SK-N-DZ (cell line): ENCODE results near the gene CRKL.
"Not testable (repeated sequence)": the region's sequence is repeated elsewhere in the genome, so short reads cannot be mapped to it uniquely, and the experiment has no call there.

Experiments used
- DNase-seq: peaks from one replicate; pipeline ENCODE4 v3.0.0-alpha.2; 2015; ENCODE audit warnings: low spot score

CRKL gene

DNA sequence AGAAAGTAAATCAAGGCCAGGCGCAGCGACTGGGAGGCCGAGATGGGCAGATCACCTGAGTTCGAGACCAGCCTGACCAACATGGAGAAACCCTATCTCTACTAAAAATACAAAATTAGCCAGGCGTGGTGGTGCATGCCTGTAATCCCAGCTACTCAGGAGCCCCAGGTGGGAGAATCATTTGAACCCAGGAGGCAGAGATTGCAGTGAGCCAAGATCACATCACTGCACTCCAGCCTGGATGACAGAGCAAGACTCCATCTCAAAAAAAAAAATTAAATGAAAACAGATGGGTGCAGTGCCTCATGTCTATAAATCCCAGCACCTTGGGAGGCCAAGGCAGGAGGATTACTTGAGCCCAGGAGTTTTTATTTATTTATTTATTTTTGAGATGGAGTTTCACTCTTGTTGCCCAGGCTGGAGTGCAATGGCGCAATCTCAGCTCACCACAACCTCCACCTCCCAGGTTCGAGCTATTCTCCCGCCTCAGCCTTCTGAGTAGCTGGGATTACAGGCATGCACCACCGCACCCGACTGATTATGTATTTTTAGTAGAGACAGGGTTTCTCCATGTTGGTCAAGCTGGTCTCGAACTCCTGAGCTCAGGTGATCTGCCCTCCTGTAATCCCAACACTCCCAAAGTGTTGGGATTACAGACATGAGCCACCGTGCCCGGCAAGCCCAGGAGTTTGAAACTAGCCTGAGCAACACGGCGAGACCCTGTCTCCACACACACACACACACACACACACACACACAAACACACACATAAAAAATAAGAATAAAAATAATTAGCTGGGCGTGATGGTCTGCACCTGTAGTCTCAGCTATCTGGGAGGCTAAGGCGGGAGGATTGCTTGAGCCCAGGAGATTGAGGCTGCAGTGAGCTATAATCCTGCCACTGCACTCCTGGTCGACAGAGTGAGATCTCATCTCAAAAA is 15.8 kb upstream of the CRKL start:
- not testable (repeated sequence) for DNase-seq

DNA sequence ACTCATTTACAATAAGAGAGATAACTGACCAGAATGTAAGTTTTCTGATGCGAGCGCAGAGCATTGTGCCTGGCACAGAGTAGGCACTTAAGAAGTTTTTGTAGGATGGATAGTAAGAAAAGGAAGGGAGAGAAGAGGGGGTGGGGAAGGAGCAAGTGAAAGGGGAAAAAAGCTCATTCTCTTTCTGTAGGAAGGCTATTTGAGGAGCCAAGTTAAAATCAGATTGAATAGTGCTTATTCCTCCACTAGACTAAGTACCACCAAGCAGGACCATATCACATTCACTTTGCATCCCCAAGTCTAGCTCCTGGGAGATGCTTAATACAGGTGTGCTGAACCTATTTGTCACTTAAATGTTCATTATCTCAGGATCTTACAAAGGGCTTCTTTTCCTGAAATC is 14.1 kb upstream of the CRKL start:
- DNase-seq = no peak

DNA sequence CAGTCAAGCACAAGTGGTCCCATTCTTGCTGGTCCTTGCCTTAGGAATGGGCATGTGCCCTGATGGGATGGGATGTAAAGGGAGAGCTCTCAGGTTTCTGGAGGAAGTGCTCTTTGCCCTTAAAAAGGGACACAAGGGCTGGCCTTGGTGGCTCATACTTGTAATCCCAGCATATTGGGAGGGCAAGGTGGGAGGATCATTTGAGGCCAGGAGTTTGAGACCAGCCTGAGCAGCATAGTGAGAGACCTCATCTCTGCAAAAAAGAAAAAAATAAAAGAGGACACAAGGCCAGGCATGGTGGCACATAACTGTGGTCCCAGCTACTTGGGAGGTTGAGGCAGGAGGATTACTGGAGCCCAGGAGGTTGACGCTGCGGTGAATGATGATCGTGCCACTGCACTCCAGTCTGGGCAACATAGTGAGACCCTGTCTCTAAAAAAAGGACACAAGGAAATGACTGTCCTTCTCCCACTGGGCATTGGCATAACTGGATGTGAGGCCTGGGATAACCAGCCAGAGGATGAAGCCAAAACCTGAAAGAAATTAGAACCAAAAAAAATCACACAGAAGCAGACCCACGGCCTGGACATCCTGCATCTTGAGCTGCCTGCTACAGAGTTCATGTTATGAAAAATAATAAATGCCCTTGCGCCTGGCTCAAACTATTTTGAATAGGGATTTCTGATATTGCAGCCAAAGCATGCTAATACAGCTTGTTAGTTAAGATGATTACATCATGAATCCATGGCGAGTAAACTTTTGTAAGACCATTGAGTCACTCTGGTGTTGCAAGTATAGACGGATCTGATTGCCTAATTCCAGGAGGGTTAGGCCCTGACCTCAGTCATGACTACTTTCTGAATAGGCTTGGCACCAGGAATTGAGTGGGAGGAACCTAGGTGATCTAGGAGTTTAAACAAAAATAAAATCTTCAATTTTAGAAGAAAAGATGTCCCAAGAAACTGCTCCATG is 12.9 kb upstream of the CRKL start:
- no peak for DNase-seq

DNA sequence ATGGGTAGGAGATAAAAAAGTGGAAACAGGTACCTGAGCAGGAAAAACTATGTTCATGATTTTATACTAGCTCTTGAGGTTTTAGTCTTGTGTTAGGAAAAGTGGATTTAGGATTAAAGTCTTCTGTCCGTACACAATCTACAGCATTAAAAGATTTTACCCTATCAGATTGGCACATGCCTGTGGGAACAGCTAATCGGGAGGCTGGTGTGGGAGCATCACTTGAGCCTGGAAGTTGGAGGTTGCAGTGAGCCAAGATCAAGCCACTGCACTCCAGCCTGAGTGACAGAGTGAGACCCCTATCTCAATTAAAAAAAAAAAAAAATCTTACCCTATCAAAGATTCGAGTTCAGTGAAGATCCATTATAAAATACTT is 12.2 kb upstream of the CRKL start:
- no peak for DNase-seq

DNA sequence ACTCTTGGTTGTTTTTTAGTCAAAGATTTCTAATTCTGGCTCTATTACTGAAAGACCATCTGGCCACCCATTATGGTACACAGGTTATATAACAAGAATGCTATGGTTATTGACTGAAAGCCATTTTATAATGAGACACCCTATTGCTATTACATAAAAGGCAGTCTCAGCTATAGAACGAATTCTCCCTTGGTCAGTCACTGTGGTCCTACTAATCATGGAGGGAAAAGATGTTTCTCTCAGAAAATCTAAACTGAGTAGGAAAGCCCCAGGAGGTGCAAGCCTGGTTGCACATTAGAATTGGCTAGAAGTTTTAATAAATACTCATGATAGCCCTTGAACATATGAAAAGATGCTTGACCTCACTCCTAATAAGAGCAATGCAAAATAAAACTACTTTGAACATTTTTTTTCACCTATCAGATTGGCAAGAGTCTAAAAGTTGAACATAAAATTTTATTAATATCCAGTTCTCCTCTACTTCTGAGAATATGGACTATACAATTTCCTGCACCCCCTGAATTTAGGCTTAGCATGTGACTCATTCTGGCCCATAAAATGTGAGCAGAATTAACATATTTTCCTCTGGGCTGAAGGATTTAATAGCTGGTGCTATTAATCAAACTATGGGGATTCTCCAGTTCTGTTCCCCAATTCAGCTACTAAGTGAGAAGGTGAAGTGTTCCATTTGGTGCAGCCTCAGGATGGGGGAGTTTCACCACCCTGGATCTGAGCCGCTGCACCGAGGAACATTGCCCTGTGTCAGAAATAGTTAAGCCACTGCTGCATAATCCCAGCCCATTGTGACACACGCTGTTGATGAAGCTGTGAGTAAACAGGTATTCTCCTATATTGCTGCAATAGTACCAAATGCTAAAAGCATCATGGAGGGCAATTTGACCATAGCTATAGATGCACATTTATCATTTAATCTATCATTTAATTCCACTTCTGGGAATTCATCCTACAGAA is 11.5 kb upstream of the CRKL start:
- DNase-seq = no peak

DNA sequence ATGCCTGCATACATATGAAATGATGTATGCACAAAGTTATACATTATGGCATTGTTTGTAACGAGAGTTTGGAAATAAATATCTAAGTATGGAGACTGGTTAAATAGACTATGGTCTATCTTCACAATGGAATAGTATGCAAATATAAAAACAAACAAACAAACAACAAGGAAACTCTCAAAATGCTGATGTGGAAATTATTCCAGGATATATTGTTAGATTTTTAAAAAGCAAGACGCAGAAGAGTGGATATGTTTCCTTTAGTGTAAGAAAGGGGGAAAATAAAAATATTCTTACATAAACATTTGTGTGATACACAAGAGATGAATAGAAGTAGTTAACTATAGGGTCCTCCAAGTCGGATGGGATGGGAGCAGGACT is 10.8 kb upstream of the CRKL start:
- DNase-seq = no peak

DNA sequence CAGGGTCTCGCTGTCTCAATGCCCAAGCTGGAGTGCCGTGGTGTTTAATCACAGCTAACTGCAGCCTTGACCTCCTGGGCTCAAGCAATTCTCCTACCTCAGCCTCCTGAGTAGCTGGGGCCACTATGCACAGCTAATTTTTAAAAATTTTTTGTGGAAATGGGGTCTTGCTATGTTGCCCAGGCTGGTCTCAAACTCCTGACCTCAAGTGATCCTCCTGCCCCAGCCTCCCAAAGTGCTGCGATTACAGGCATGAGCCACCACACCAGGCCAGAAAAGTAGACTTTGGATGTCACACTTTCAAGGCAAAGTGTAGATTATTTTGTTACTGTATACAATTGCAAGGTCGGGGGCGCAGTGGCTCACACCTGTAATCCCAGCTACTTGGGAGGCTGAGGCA is 8.5 kb upstream of the CRKL start:
- not testable (repeated sequence) for DNase-seq

DNA sequence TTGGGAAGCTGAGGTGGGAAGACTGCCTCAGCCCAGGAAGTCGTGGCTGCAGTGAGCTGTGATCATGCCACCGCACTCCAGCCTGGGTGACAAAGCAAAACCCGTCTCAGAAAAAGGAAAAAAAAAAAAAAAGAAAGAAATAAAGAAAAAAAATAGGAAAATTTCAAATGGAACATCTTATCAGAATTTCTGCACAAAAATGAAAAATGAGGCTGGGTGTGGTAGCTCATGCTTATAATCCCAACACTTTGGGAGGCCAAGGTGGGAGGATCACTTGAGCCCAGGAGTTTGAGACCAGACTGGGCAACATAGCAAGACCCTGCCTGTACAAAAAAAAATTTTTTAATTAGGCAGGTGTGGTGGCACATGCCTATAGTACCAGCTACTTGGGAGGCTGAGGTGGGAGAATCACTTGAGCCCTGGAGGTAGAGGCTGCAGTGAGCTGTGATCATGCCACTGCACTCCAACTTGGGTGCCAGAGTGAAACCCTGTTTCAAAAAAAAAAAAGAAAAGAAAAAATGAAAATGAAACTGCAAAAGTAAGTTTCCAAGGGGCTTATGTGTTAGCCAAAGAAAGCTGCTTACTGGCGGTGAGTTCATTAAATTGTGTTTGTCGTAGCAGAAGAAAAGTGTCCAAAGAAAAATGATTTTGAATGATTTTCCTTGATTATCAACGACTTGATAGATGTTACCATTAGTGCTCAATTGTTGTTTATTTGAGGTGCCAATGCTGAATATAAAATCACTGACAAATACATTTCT is 7.5 kb upstream of the CRKL start:
- no peak for DNase-seq

DNA sequence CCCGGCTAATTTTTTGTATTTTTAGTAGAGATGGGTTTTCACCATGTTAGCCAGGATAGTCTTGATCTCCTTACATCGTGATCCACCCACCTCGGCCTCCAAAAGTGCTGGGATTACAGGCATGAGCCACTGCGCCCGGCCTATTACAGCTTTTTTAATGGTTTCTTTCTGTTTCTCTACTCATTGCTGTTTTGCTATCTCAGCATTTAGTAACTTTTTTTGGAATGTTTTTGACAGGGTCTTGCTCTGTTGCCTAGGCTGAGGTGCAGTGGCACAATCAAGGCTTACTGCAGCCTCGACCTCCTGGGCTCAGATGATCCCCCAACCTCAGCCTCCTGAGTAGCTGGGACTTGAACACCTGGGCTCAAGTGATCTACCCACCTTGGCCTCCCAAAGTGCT is 4.7 kb upstream of the CRKL start:
- DNase-seq = no peak

DNA sequence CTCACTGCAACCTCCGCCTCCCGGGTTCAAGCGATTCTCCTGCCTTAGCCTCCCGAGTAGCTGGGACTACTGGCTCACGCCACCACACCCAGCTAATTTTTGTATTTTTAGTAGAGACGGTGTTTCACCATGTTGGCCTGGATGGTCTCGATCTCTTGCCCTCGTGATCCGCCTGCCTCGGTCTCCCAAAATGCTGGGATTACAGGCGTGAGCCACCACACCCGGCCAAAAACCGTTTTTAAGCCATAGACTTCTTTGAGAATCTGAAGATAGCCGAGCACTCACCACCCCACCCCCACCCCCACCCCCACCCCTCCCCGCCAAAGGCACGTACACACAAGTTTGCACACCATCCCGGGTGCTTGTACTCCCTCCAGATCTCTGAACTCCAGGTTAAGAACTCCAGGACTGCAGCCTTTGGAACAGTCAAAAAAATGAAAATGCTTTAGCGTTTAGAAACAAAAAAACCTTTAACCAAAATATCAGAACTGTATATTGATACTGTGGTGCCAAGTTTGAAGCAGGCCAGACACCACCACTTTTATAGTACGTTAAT is 1.5 kb downstream of the CRKL start:
- DNase-seq = no peak

DNA sequence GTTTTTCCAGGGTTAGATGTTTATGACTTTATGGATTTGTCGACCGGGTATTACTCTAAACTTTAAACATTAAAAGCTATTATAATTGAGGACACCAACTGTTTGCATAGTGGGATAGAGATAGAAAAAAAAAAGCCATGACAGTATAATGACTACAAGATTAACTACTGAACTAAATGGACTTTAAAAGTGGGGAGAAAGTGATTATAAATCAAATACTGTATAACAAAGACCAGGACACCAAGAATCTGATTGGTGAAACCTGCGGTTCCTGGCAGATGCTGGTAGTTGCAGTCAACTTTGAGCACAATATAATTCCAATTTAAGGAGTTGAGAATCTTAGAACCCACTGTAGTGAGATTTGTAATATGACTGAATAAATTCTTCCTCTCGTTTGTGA is 2.5 kb downstream of the CRKL start:
- DNase-seq = no peak

DNA sequence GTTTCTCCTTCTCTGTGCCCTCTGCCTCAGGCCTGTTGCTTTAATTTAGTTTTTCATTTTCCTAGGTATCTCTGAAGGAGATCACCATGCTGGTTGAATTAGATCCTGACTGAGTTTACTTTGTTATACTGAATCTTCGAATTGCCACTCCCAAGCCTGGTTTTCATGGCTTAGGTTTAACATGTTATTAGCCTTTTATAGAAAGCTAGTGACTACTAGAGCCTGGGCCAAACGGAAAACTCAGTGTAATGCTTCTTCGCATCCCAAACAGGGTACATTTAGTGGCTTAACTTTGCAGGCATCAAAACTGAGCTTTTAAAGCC is 3.6 kb downstream of the CRKL start:
- no peak for DNase-seq

DNA sequence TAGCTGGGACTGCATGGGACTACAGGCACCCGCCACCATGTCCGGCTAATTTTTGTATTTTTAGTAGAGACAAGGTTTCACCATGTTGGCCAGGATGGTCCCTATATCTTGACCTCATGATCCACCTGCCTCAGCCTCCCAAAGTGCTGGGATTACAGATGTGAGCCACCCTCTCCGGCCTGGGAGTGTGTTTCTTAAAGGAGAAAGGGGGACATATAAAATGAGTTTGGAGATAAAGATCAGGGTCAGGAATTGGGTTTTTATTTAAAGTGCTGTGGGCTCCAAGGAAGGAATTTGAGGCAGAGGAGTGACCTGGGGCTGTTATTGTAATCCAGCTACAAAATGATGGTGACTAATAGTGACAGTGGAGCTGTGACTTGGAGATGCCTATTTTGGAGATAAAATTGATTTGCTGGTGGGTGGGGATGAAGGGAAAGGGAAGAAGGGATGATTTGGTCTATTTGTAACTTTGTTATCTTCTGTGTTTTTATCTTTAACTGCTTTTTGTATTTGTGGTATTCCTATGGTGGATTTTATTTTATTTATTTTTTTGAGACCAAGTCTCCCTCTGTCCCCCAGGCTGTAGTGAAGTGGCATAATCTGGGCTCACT is 5.0 kb downstream of the CRKL start:
- DNase-seq = no peak

DNA sequence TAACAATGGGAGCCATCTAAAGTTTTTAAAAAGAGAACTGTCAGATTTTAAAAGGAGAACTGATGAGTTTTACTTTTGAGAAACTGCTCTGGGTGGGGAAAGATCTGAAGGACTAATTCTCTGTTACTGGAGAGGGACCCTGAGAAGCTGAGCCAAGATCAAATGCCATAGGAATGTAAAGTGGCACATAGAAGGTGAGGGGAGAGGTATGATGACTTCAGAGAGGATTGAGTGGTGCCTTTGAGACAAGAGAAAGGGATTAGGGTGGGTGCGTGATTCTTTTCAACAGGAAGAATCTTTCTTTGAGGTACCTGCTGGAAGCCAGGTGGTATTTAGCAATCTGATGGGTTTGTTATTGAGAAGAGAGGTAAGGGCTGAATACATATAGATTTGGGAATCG is 9.0 kb downstream of the CRKL start:
- no peak for DNase-seq

DNA sequence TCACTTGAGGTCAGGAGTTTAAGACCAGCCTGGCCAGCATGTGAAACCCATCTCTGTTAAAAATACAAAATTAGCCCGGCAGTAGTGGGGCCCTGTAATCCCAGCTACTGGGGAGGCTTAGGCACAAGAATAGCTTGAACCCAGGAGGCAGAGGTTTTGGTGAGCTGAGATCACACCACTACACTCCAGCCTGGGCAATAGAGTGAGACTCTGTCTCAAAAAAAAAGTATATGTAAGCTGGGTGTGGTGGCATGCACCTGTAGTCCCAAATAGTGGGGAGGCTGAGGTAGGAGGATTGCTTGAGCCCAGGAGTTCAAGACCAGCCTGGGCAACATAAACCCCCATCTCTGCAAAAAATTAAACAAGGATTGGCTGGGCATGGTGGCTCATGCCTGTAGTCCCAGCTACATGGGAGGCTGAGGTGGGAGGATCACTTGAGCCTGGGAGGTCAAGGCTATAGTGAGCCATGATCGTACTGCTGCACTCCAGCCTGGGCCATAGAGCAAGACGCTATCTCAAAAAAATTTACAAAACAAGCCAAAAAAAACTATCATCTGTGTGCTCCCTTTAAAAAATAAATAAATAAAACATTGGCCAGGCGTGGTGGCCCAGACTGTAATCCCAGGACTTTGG is 10.8 kb downstream of the CRKL start:
- no peak for DNase-seq

DNA sequence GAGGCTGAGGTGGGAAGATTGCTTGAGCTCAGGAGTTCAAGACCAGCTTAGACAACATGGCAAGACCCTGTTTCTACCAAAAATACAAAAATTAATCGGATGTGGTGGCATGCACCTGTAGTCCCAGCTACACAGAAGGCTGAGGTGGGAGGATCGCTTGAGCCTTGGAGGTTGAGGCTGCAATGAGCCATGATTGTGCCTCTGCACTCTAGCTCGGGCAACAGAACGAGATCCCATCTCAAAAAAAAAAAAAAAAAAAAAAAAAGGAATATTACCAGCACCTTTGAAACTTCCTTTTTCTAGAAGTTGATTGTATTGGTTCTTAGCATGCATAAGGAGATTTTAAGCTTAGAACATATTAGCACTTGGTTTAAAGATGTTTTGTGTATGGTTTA is 11.4 kb downstream of the CRKL start:
- no peak for DNase-seq

DNA sequence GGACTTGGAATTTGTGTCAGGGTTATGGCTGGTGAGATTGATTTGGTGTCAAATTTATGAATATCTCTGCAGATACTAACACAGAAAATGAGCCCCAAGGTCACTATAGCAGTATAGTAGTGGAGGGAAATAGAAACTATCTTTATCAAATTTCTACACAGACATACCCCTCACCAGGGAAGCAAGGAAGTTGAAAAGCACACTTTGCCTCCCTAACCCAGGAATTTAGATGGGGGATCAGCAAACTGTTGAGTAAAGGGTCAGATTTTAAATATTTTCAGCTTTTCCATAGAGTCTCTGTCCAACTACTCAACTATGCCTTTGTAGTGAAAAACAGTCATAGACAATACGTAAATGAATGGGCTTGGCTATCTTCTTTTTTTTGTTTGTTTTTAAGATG is 12.8 kb downstream of the CRKL start:
- no peak for DNase-seq

DNA sequence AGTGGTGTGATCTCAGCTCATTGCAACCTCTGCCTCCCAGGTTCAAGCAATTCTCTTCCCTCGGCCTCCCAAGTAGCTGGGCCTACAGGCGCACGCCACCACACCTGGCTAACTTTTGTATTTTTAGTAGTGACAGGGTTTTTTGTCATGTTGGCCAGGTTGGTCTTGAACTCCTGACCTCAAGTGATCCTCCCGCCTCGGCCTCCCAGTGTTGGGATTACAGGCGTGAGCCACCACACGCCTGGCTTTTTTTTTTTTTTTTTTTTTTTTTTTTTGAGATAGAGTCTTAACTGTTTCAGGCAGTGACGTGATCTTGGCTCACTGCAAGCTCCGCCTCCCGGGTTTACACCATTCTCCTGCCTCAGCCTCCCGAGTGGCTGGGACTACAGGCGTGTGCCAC is 13.2 kb downstream of the CRKL start:
- DNase-seq = not testable (repeated sequence)

DNA sequence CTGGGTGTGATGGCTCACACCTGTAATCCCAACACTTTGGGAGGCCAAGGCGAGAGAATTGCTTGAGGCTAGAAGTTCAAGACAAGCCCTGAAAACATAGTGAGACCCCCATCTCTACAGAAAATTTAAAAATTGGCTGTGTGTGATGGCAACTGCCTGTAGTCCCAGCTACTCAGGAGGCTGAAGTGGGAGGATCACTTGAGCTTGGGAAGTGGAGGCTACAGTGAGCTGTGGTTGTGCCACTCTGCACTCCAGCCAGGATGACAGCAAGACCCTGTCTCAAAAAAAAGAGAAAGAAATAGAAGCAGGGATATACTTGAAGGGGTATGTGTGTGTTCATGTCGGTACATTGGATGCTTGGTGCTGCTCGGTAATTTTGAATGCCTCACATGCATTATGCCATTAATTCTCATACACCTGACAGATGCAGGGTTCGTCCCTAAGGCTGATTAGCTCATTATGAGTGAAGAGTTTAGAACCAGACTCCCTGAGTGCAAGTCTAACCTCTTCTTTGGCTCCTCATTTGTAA is 14.0 kb downstream of the CRKL start:
- DNase-seq = no peak
